Neural cell (in vitro differentiated cells): ENCODE data around the gene CHRM5. TPM values are rescaled to one million over a fixed set of nuclear protein-coding genes. Genes with fewer than 3 reads are reported as not detected.

Experiments used
- H2AFZ ChIP-seq: fragments of 200-600, 300-800 bp; sonication (generic), shearing (Covaris generic); 2 replicates; pipeline ENCODE4 v1.6.0; 2014; ENCODE audit warnings: low read depth, mild to moderate bottlenecking, antibody characterized with exemption, low read length, moderate library complexity
- H3F3A ChIP-seq: fragments of 200-600 bp; shearing (Covaris generic); 2 replicates; pipeline ENCODE4 v1.6.1; 2016; ENCODE audit warnings: mild to moderate bottlenecking, moderate library complexity, mixed read lengths, antibody characterized with exemption, low read length; ENCODE audit not compliant: insufficient read depth, poor library complexity, severe bottlenecking
- H3K27ac ChIP-seq: fragments of 200-600, 300-800 bp; sonication (generic), shearing (Covaris generic); 2 replicates; pipeline ENCODE4 v1.5.1; 2014; ENCODE audit warnings: mild to moderate bottlenecking, low read length, moderate library complexity
- H3K27me3 ChIP-seq: fragments of 300-800, 200-600 bp; sonication (generic), shearing (Covaris generic); 2 replicates; pipeline ENCODE4 v1.6.0; 2014; ENCODE audit warnings: mild to moderate bottlenecking, low read depth, low read length, moderate library complexity; ENCODE audit not compliant: insufficient read depth
- H3K36me3 ChIP-seq: fragments of 300-800, 200-600 bp; sonication (generic), shearing (Covaris generic); 2 replicates; pipeline ENCODE4 v1.5.1; 2014; ENCODE audit warnings: mild to moderate bottlenecking, antibody characterized with exemption, low read length, moderate library complexity; ENCODE audit not compliant: insufficient read depth
- H3K4me2 ChIP-seq: fragments of 300-800, 200-600 bp; sonication (generic), shearing (Covaris generic); 2 replicates; pipeline ENCODE4 v1.6.0; 2014; ENCODE audit warnings: mild to moderate bottlenecking, low read length
- H3K4me3 ChIP-seq: fragments of 300-800, 200-600 bp; sonication (generic), shearing (Covaris generic); 2 replicates; pipeline ENCODE4 v1.5.1; 2014; ENCODE audit warnings: mild to moderate bottlenecking, low read length, moderate library complexity
- H3K79me2 ChIP-seq: fragments of 200-600 bp; shearing (Covaris generic); replicated peaks from 2 replicates; pipeline ENCODE4 v1.6.0; 2014; ENCODE audit warnings: mild to moderate bottlenecking, low read length, moderate library complexity; ENCODE audit not compliant: insufficient read depth
- H3K9ac ChIP-seq: fragments of 300-800, 200-600 bp; sonication (generic), shearing (Covaris generic); 2 replicates; pipeline ENCODE4 v1.6.1; 2016; ENCODE audit warnings: mild to moderate bottlenecking, low read length, mixed read lengths
- H3K9me2 ChIP-seq: fragments of 200-600 bp; shearing (Covaris generic); 2 replicates; pipeline ENCODE4 v1.6.1; 2016; ENCODE audit warnings: mild to moderate bottlenecking, low read length, mixed read lengths; ENCODE audit not compliant: insufficient read depth
- H3K9me3 ChIP-seq: fragments of 200-600, 300-800 bp; sonication (generic), shearing (Covaris generic); 2 replicates; pipeline ENCODE4 v1.6.1; 2016; ENCODE audit warnings: mild to moderate bottlenecking, mixed run types, low read length, moderate library complexity, mixed read lengths
- H4K20me1 ChIP-seq: fragments of 200-600 bp; shearing (Covaris generic); 2 replicates; pipeline ENCODE4 v1.6.1; 2016; ENCODE audit warnings: mild to moderate bottlenecking, mixed run types; ENCODE audit not compliant: insufficient read depth
- CTCF ChIP-seq: fragments of 450-650 bp; IDR thresholded peaks from 2 replicates; pipeline ENCODE4 v1.5.1; 2014; ENCODE audit warnings: antibody characterized with exemption, mild to moderate bottlenecking, moderate library complexity; ENCODE audit not compliant: poor library complexity, severe bottlenecking
- EP300 ChIP-seq: fragments of 450-650 bp; conservative IDR thresholded peaks from 2 replicates; pipeline ENCODE4 v1.6.1; 2014; ENCODE audit warnings: antibody characterized with exemption, mild to moderate bottlenecking, moderate library complexity; ENCODE audit not compliant: poor library complexity, severe bottlenecking
- EZH2 ChIP-seq: fragments of 200-600, 300-800 bp; shearing (Covaris generic), sonication (generic); IDR thresholded peaks from 2 replicates; pipeline ENCODE4 v1.6.1; 2014; ENCODE audit warnings: antibody characterized with exemption, low read length, borderline replicate concordance, mild to moderate bottlenecking; ENCODE audit not compliant: insufficient read depth, poor library complexity, severe bottlenecking
- MXI1 ChIP-seq: fragments of 450-650 bp; conservative IDR thresholded peaks from 2 replicates; pipeline ENCODE4 v1.6.1; 2014; ENCODE audit warnings: antibody characterized with exemption, mild to moderate bottlenecking; ENCODE audit not compliant: poor library complexity, severe bottlenecking
- POLR2AphosphoS5 ChIP-seq: IDR thresholded peaks from 2 replicates; pipeline ENCODE4 v1.6.1; 2012
- RAD21 ChIP-seq: fragments of 450-650 bp; conservative IDR thresholded peaks from 2 replicates; pipeline ENCODE4 v1.6.1; 2014; ENCODE audit warnings: antibody characterized with exemption, mild to moderate bottlenecking, moderate library complexity
- SMC3 ChIP-seq: fragments of 450-650 bp; conservative IDR thresholded peaks from 2 replicates; pipeline ENCODE4 v1.6.1; 2014; ENCODE audit warnings: antibody characterized with exemption, mild to moderate bottlenecking, moderate library complexity; ENCODE audit not compliant: poor library complexity
- TAF1 ChIP-seq: IDR thresholded peaks from 2 replicates; pipeline ENCODE4 v1.6.1; 2012; ENCODE audit warnings: low read depth
- polyA plus RNA-seq: library from polyadenylated mRNA; depleted of rRNA; stranded (reverse); fragments of >200 nt; gene quantifications from 2 replicates; pipeline ENCODE4 v1.2.3, GENCODE V29; 2014
- TF ChIP-seq, protein P1 (sequence below): IDR thresholded peaks from 2 replicates; pipeline ENCODE4 v1.6.1; 2012; ENCODE audit warnings: borderline replicate concordance

The CHRM5 gene
- polyA plus RNA-seq, 1 donor from 2014 or later: 3.9 TPM

GRCh38 chr15:34031987-34032760 lies 63.9 kb downstream of the CHRM5 start:
- H3K27me3 ChIP-seq: no peaks in the 10 kb centered on the region
- H3K9ac ChIP-seq: no peak overlapping the region
- H3F3A ChIP-seq: no peaks in the 10 kb centered on the region
- no peak overlapping the region for H2AFZ ChIP-seq
- H3K79me2 ChIP-seq: no peaks in the 10 kb centered on the region
- no peaks in the 10 kb centered on the region for H3K36me3 ChIP-seq
- no peaks in the 10 kb centered on the region for H3K9me3 ChIP-seq
- no peaks in the 10 kb centered on the region for H4K20me1 ChIP-seq
- no peak overlapping the region for H3K4me2 ChIP-seq
- TF ChIP-seq EP300 (no peak), RAD21 (no peak), SMC3 (no peak)
- no peaks in the 10 kb centered on the region for H3K9me2 ChIP-seq
- H3K27ac ChIP-seq: no peak overlapping the region
- H3K4me3 ChIP-seq: no peak overlapping the region

DNA sequence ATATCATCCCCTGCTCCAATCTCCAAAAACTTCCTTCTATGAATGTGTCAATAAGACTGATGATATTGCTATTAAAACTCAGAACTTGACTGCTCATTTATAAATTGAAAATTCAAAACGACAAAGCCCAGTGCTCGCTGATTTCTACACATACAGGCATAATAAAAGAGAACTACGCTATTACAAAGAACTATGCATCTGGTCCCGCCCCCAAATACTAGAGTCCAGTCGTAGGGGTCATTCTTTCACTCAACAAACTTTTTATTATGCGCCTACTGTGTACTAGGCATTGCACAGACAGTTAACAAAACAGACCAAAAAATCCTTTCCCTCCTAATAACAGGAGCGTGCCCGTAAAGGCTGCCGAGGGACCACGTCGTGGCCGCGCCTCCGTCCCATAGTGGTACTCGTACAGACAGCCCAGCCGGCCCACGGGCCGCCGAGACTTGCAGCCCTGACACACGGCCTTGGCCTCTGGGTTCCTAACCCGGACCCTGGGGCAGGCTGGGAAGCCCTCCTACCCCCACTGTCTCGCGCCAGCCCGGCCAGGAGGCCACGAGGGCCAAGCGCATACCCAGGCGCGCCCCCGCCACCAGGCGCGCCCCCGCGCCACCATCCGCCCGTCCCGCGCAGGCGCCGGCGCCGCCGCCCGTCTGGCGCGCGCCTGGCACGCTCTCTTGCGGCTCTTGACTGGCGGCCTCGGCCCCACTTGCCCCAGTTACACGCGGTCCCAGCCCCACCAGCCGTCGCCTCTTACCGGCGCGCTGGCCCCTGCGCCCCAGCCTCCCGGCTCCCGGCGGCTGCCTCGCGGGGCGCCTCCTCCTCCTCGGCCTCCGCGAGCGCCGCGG lies 70.0 kb downstream of the CHRM5 start:
- Histone ChIP-seq H3K9me3 (no peaks in the 10 kb centered on the region), H3K36me3 (no peaks in the 10 kb centered on the region), H3K4me3 (peak overlapping the region; percentile 95), H3K27ac (peak overlapping the region; percentile 94), H3F3A (no peaks in the 10 kb centered on the region), H2AFZ (peak overlapping the region; percentile 98), H3K4me2 (peak overlapping the region; percentile 93), H4K20me1 (no peaks in the 10 kb centered on the region), H3K9me2 (no peaks in the 10 kb centered on the region), H3K27me3 (no peaks in the 10 kb centered on the region), H3K9ac (peak overlapping the region; percentile 91), H3K79me2 (no peaks in the 10 kb centered on the region)
- TF ChIP-seq TAF1 (peak; percentile 76), POLR2AphosphoS5 (peak; percentile 90), RAD21 (peak; percentile 20), EP300 (peak; percentile 31), EZH2 (no peak), SMC3 (peak; percentile 40), CTCF (no peak), MXI1 (peak; percentile 84)
- TF ChIP-seq, protein P1, sequence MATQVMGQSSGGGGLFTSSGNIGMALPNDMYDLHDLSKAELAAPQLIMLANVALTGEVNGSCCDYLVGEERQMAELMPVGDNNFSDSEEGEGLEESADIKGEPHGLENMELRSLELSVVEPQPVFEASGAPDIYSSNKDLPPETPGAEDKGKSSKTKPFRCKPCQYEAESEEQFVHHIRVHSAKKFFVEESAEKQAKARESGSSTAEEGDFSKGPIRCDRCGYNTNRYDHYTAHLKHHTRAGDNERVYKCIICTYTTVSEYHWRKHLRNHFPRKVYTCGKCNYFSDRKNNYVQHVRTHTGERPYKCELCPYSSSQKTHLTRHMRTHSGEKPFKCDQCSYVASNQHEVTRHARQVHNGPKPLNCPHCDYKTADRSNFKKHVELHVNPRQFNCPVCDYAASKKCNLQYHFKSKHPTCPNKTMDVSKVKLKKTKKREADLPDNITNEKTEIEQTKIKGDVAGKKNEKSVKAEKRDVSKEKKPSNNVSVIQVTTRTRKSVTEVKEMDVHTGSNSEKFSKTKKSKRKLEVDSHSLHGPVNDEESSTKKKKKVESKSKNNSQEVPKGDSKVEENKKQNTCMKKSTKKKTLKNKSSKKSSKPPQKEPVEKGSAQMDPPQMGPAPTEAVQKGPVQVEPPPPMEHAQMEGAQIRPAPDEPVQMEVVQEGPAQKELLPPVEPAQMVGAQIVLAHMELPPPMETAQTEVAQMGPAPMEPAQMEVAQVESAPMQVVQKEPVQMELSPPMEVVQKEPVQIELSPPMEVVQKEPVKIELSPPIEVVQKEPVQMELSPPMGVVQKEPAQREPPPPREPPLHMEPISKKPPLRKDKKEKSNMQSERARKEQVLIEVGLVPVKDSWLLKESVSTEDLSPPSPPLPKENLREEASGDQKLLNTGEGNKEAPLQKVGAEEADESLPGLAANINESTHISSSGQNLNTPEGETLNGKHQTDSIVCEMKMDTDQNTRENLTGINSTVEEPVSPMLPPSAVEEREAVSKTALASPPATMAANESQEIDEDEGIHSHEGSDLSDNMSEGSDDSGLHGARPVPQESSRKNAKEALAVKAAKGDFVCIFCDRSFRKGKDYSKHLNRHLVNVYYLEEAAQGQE: peak; percentile 70
